WTC11 (cell line): ENCODE measurements around the gene CLEC2A. TPM values are rescaled to one million over a fixed set of nuclear protein-coding genes. Genes with fewer than 3 reads are reported as not detected.
"Not testable (repeated sequence)": the region's sequence is repeated elsewhere in the genome, so short reads cannot be mapped to it uniquely, and the experiment has no call there.

Source experiments
- ATAC-seq: fragments of 200-7000 bp; cut with Tn5 transposase; 2 replicates; pipeline ENCODE4 v1.10.0; 2021; ENCODE audit warnings: mild to moderate bottlenecking, moderate library complexity
- CTCF ChIA-PET: fragments of 300-600 bp; sonication (Branson Sonifier 250); formaldehyde crosslinking; loops from one replicate; lab custom pipeline; 2021; ENCODE audit warnings: antibody characterized with exemption; lab: Charles Lee
- POLR2A ChIA-PET: fragments of 350-600 bp; sonication (Branson Sonifier 250); formaldehyde crosslinking; loops from one replicate; lab custom pipeline; 2021; ENCODE audit warnings: antibody characterized with exemption; lab: Charles Lee
- DNase-seq: peaks from one replicate; pipeline ENCODE4 v3.0.0; 2021; ENCODE audit warnings: low spot score
- H3K27ac Mint-ChIP-seq: 2 replicates; pipeline ENCODE4 v1.8.0; 2021; ENCODE audit warnings: mixed read lengths
- H3K27me3 Mint-ChIP-seq: 2 replicates; pipeline ENCODE4 v1.8.0; 2021; ENCODE audit warnings: low read depth, mild to moderate bottlenecking, moderate library complexity, mixed read lengths
- H3K36me3 Mint-ChIP-seq: 2 replicates; pipeline ENCODE4 v1.8.0; 2021; ENCODE audit warnings: mixed read lengths
- H3K4me1 Mint-ChIP-seq: 2 replicates; pipeline ENCODE4 v1.8.0; 2022; ENCODE audit warnings: mixed read lengths
- H3K4me3 Mint-ChIP-seq: 2 replicates; pipeline ENCODE4 v1.8.0; 2021; ENCODE audit warnings: mild to moderate bottlenecking, moderate library complexity, mixed read lengths
- H3K9me3 Mint-ChIP-seq: 2 replicates; pipeline ENCODE4 v1.8.0; 2021; ENCODE audit warnings: mixed read lengths
- CBFB ChIP-seq: sonication (generic); formaldehyde crosslinking; IDR thresholded peaks from 2 replicates; pipeline ENCODE4 v1.8.1; 2022; ENCODE audit warnings: mild to moderate bottlenecking, low read depth, missing genetic modification reagents
- FOXJ3 ChIP-seq: sonication (generic); formaldehyde crosslinking; IDR thresholded peaks from 2 replicates; pipeline ENCODE4 v1.9.0; 2021; ENCODE audit warnings: missing genetic modification reagents, mild to moderate bottlenecking, borderline replicate concordance
- MYBL2 ChIP-seq: sonication (generic); formaldehyde crosslinking; IDR thresholded peaks from 2 replicates; pipeline ENCODE4 v1.8.1; 2023; ENCODE audit warnings: mild to moderate bottlenecking, moderate library complexity, missing genetic modification reagents
- NFATC4 ChIP-seq: fragments of 250-450 bp; sonication (Bioruptor Pico); IDR thresholded peaks from 2 replicates; pipeline ENCODE4 v1.9.0; 2021; ENCODE audit warnings: mild to moderate bottlenecking
- RORB ChIP-seq: fragments of 250-450 bp; sonication (Bioruptor Pico); IDR thresholded peaks from 2 replicates; pipeline ENCODE4 v1.9.0; 2021; ENCODE audit warnings: mild to moderate bottlenecking
- ZNF138 ChIP-seq: sonication (generic); formaldehyde crosslinking; conservative IDR thresholded peaks from 2 replicates; pipeline ENCODE4 v1.8.1; 2022; ENCODE audit warnings: mild to moderate bottlenecking, moderate library complexity, missing genetic modification reagents
- ZNF219 ChIP-seq: sonication (generic); formaldehyde crosslinking; IDR thresholded peaks from 2 replicates; pipeline ENCODE4 v1.8.0; 2023; ENCODE audit warnings: missing genetic modification reagents, mild to moderate bottlenecking, borderline replicate concordance
- ZNF232 ChIP-seq: sonication (generic); formaldehyde crosslinking; IDR thresholded peaks from 2 replicates; pipeline ENCODE4 v1.8.0; 2022; ENCODE audit warnings: mild to moderate bottlenecking, missing genetic modification reagents
- ZNF396 ChIP-seq: fragments of 250-450 bp; sonication (Bioruptor Pico); IDR thresholded peaks from 2 replicates; pipeline ENCODE4 v1.8.0; 2021; ENCODE audit warnings: mild to moderate bottlenecking, moderate library complexity, borderline replicate concordance
- total RNA-seq: library from RNA; stranded (reverse); gene quantifications from 3 replicates; pipeline ENCODE4 v1.2.3, GENCODE V29; 2021
- TF ChIP-seq, protein P1 (sequence below): sonication (generic); formaldehyde crosslinking; IDR thresholded peaks from 2 replicates; pipeline ENCODE4 v1.8.1; 2023; ENCODE audit warnings: mild to moderate bottlenecking, missing genetic modification reagents
- TF ChIP-seq, protein P2 (sequence below): fragments of 250-450 bp; sonication (Bioruptor Pico); conservative IDR thresholded peaks from 2 replicates; pipeline ENCODE4 v1.9.0; 2021; ENCODE audit warnings: mild to moderate bottlenecking
- TF ChIP-seq, protein P3 (sequence below): sonication (generic); formaldehyde crosslinking; IDR thresholded peaks from 2 replicates; pipeline ENCODE4 v1.8.1; 2023; ENCODE audit warnings: mild to moderate bottlenecking, missing genetic modification reagents, moderate library complexity
- TF ChIP-seq, protein P4 (sequence below): sonication (generic); formaldehyde crosslinking; IDR thresholded peaks from 2 replicates; pipeline ENCODE4 v1.8.1; 2022; ENCODE audit warnings: low read depth, mild to moderate bottlenecking, moderate library complexity, missing genetic modification reagents, borderline replicate concordance
- TF ChIP-seq, protein P5 (sequence below): sonication (generic); formaldehyde crosslinking; conservative IDR thresholded peaks from 2 replicates; pipeline ENCODE4 v1.8.1; 2023; ENCODE audit warnings: mild to moderate bottlenecking, low read depth, missing genetic modification reagents, moderate library complexity
- TF ChIP-seq, protein P6 (sequence below): sonication (generic); formaldehyde crosslinking; IDR thresholded peaks from 2 replicates; pipeline ENCODE4 v1.8.1; 2023; ENCODE audit warnings: mild to moderate bottlenecking, missing genetic modification reagents, moderate library complexity

The CLEC2A gene
- total RNA-seq, 1 experiment from 2014 or later, result 3.5 TPM

DNA sequence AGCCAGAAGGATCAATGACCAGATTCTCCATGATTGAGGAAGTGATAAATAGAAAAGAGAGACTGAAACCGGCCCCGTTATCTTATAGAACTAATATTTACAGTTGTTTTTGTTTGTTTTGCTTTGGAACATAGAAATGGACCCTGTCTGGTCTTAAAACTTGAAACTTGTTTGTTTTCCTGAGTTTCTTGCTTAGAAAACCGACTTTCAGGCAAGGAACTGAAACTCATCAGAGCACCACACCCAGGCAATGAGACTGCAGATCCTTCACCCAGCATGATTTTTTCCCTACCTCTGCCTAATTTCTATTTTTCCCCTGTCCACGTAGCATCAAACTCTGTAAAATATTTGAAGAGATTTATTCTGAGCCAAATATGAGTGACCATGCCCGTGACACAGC lies 28.4 kb upstream of the CLEC2A start:
- DNase-seq (no peak), ATAC-seq (no peak)
- Mint-ChIP-seq H3K9me3 (peaks cover 8% of the 10 kb centered on the region), H3K27me3 (no peaks in the 10 kb centered on the region; the same call in 1 of the 2 replicates), H3K27ac (no peak overlapping the region), H3K4me1 (peaks cover 14% of the 10 kb centered on the region), H3K36me3 (no peaks in the 10 kb centered on the region), H3K4me3 (no peak overlapping the region)
- TF ChIP-seq ZNF232 (CRISPR knock-in tag) (no peak), MYBL2 (CRISPR knock-in tag) (no peak), NFATC4 (no peak), CBFB (CRISPR knock-in tag) (no peak), FOXJ3 (no peak), ZNF219 (CRISPR knock-in tag) (no peak)
- TF ChIP-seq, protein P1, sequence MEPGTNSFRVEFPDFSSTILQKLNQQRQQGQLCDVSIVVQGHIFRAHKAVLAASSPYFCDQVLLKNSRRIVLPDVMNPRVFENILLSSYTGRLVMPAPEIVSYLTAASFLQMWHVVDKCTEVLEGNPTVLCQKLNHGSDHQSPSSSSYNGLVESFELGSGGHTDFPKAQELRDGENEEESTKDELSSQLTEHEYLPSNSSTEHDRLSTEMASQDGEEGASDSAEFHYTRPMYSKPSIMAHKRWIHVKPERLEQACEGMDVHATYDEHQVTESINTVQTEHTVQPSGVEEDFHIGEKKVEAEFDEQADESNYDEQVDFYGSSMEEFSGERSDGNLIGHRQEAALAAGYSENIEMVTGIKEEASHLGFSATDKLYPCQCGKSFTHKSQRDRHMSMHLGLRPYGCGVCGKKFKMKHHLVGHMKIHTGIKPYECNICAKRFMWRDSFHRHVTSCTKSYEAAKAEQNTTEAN (CRISPR knock-in tag), result no peak
- TF ChIP-seq, protein P2, sequence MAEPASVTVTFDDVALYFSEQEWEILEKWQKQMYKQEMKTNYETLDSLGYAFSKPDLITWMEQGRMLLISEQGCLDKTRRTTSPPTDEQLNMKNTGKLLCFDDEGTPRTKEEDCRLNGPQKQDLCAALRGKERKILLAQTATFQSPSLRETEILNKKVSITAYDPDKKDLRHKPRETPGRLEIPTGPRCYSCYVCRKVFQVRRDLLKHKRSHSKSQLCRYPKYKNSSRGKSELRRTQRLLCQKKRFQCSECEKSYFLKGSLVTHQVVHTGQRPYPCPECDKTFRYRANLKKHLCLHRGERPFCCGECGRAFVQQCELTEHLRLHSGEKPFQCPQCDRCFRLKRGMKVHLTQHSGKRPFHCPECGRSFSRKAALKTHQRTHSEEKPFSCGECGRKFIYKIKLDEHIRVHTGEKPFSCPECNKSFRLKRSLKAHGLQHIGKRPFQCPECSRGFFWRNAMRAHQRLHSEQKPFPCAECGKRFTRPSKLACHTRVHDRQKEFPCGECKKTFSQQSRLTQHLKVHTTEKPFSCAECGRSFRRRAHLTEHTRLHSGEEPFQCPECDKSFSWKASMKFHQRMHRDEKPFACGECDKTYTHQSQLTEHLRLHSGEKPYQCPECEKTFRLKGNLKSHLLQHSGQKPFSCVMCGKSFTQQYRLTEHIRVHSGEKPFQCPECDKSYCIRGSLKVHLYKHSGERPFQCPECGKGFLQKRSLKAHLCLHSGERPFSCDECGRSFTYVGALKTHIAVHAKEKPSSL (CRISPR knock-in tag), result no peak
- TF ChIP-seq, protein P3, sequence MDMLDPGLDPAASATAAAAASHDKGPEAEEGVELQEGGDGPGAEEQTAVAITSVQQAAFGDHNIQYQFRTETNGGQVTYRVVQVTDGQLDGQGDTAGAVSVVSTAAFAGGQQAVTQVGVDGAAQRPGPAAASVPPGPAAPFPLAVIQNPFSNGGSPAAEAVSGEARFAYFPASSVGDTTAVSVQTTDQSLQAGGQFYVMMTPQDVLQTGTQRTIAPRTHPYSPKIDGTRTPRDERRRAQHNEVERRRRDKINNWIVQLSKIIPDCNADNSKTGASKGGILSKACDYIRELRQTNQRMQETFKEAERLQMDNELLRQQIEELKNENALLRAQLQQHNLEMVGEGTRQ (CRISPR knock-in tag), result no peak
- TF ChIP-seq, protein P4, sequence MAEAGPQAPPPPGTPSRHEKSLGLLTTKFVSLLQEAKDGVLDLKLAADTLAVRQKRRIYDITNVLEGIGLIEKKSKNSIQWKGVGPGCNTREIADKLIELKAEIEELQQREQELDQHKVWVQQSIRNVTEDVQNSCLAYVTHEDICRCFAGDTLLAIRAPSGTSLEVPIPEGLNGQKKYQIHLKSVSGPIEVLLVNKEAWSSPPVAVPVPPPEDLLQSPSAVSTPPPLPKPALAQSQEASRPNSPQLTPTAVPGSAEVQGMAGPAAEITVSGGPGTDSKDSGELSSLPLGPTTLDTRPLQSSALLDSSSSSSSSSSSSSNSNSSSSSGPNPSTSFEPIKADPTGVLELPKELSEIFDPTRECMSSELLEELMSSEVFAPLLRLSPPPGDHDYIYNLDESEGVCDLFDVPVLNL (CRISPR knock-in tag), result no peak
- TF ChIP-seq, protein P5, sequence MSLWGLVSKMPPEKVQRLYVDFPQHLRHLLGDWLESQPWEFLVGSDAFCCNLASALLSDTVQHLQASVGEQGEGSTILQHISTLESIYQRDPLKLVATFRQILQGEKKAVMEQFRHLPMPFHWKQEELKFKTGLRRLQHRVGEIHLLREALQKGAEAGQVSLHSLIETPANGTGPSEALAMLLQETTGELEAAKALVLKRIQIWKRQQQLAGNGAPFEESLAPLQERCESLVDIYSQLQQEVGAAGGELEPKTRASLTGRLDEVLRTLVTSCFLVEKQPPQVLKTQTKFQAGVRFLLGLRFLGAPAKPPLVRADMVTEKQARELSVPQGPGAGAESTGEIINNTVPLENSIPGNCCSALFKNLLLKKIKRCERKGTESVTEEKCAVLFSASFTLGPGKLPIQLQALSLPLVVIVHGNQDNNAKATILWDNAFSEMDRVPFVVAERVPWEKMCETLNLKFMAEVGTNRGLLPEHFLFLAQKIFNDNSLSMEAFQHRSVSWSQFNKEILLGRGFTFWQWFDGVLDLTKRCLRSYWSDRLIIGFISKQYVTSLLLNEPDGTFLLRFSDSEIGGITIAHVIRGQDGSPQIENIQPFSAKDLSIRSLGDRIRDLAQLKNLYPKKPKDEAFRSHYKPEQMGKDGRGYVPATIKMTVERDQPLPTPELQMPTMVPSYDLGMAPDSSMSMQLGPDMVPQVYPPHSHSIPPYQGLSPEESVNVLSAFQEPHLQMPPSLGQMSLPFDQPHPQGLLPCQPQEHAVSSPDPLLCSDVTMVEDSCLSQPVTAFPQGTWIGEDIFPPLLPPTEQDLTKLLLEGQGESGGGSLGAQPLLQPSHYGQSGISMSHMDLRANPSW, result no peak
- TF ChIP-seq, protein P6, sequence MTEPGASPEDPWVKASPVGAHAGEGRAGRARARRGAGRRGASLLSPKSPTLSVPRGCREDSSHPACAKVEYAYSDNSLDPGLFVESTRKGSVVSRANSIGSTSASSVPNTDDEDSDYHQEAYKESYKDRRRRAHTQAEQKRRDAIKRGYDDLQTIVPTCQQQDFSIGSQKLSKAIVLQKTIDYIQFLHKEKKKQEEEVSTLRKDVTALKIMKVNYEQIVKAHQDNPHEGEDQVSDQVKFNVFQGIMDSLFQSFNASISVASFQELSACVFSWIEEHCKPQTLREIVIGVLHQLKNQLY (CRISPR knock-in tag), result no peak
- ChIA-PET CTCF (no interaction called here), POLR2A (no interaction called here)

DNA sequence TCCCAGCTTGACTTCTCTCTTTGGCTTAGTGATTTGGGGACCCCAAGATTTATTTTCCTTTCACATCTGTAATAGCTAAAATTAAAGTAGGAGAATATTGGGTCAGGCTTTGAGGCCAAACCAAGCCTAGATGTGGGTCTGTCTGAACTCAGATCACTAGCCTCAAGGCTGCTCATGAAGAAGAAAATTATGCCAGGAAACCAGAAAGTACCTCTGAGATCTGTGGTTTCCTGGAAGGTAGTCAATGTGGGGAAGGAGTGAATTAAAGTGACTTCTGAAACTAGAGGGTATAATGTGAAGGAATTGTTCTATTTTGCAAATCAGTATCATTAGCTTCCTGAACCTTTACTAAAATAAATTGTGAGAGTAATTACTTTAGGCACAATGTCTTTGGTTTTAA lies 25.7 kb upstream of the CLEC2A start:
- ChIA-PET CTCF (no interaction called here), POLR2A (no interaction called here)
- peaks cover 14% of the 10 kb centered on the region for H3K4me1 Mint-ChIP-seq
- H3K27me3 Mint-ChIP-seq, result no peaks in the 10 kb centered on the region; the same call in 1 of the 2 replicates
- no peak overlapping the region for H3K4me3 Mint-ChIP-seq
- DNase-seq (no peak), ATAC-seq (no peak)
- 0 out of 2 replicates have a peak, but pooled peaks cover 3% of the 10 kb centered on the region for H3K36me3 Mint-ChIP-seq
- TF ChIP-seq ZNF396 (CRISPR knock-in tag) (no peak), ZNF138 (no peak), RORB (CRISPR knock-in tag) (no peak), ZNF232 (CRISPR knock-in tag) (no peak), CBFB (CRISPR knock-in tag) (no peak)
- no peak overlapping the region for H3K27ac Mint-ChIP-seq
- H3K9me3 Mint-ChIP-seq, result peaks cover 13% of the 10 kb centered on the region

DNA sequence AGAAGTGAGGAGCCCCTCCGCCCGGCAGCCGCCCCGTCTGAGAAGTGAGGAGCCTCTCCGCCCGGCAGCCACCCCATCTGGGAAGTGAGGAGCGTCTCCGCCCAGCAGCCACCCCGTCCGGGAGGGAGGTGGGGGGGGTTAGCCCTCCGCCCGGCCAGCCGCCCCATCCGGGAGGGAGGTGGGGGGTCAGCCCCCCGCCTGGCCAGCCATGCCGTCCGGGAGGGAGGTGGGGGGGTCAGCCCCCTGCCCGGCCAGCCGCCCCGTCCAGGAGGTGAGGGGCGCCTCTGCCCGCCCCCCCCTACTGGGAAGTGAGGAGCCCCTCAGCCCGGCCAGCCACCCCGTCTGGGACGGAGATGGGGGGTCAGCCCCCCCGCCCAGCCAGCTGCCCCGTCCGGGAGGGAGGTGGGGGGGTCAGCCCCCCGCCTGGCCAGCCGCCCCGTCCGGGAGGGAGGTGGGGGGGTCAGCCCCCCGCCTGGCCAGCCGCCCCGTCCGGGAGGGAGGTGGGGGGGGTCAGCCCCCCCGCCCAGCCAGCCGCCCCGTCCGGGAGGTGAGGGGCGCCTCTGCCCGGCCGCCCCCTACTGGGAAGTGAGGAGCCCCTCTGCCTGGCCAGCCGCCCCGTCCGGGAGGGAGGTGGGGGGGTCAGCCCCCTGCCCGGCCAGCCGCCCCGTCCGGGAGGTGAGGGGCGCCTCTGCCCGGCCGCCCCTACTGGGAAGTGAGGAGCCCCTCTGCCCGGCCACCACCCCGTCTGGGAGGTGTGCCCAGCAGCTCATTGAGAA lies 21.0 kb upstream of the CLEC2A start:
- H3K4me3 Mint-ChIP-seq, H3K27me3 Mint-ChIP-seq, H3K4me1 Mint-ChIP-seq, H3K27ac Mint-ChIP-seq, POLR2A ChIA-PET, DNase-seq, ATAC-seq, CTCF ChIA-PET: not testable (repeated sequence)
- peaks cover 23% of the 10 kb centered on the region for H3K9me3 Mint-ChIP-seq
- H3K36me3 Mint-ChIP-seq, result peaks cover 14% of the 10 kb centered on the region
